Thoracic aorta (tissue), 2 donors: Measurements from ENCODE around the gene SMPDL3A. TPM values are rescaled to one million over a fixed set of nuclear protein-coding genes. Genes with fewer than 3 reads are reported as not detected.

ENCODE experiments used
- ATAC-seq: fragments of 150-250 bp; one replicate; pipeline ENCODE4 v1.8.0; 2017; ENCODE audit warnings: low read depth; ENCODE audit not compliant: insufficient number of reproducible peaks, low FRiP score
- DNase-seq: peaks from one replicate; pipeline ENCODE4 v3.0.0-alpha.2; 2020; ENCODE audit warnings: low spot score
- H3K27ac ChIP-seq, 2 donors: fragments of 200-600 bp; sonication (generic); 1 replicate in 1 of 2; 2 replicates in 1 of 2; pipeline ENCODE4 v1.5.1; 2016; ENCODE audit warnings: mild to moderate bottlenecking in 2 of 2, moderate library complexity in 2 of 2
- H3K27me3 ChIP-seq: fragments of 200-600 bp; sonication (generic); replicated peaks from 2 replicates; pipeline ENCODE4 v1.6.0; 2016; ENCODE audit warnings: mild to moderate bottlenecking; ENCODE audit not compliant: insufficient read depth
- H3K36me3 ChIP-seq: fragments of 200-600 bp; sonication (generic); one replicate; pipeline ENCODE4 v1.5.1; 2016
- H3K4me1 ChIP-seq, 2 donors: fragments of 200-600 bp; sonication (generic); 1 replicate in 1 of 2; 2 replicates in 1 of 2; pipeline versions ENCODE4 v1.5.1 to v1.6.0; 2016; ENCODE audit warnings: low read depth in 2 of 2, mild to moderate bottlenecking in 1 of 2; ENCODE audit not compliant: control insufficient read depth in 1 of 2
- H3K4me3 ChIP-seq: fragments of 200-600 bp; sonication (generic); 2 replicates; pipeline ENCODE4 v1.5.1; 2016; ENCODE audit warnings: mild to moderate bottlenecking
- H3K9me3 ChIP-seq: fragments of 200-600 bp; sonication (generic); 2 replicates; pipeline ENCODE4 v1.5.1; 2016
- total RNA-seq, 2 donors: library from RNA; depleted of rRNA; stranded (reverse); fragments of >200 nt; gene quantifications; one replicate each; pipeline versions ENCODE4 v1.1.0 to v1.2.3, GENCODE V29; 2016
- TF ChIP-seq, protein P1 (sequence below): fragments of 200-600 bp; sonication (generic); IDR thresholded peaks from one replicate; pipeline ENCODE4 v1.5.1; 2019; ENCODE audit warnings: antibody characterized with exemption

Gene SMPDL3A
- total RNA-seq, 2 donors from 2014 or later = 4.2 to 8.0 TPM

GRCh38 chr6:122760330-122760729 lies 28.7 kb upstream of the SMPDL3A start:
- Histone ChIP-seq H3K27ac (no peak overlapping the region), H3K9me3 (no peaks in the 10 kb centered on the region), H3K36me3 (no peaks in the 10 kb centered on the region), H3K4me1 (no peaks in the 10 kb centered on the region), H3K4me3 (no peak overlapping the region), H3K27me3 (no peaks in the 10 kb centered on the region)
- TF ChIP-seq, protein P1, sequence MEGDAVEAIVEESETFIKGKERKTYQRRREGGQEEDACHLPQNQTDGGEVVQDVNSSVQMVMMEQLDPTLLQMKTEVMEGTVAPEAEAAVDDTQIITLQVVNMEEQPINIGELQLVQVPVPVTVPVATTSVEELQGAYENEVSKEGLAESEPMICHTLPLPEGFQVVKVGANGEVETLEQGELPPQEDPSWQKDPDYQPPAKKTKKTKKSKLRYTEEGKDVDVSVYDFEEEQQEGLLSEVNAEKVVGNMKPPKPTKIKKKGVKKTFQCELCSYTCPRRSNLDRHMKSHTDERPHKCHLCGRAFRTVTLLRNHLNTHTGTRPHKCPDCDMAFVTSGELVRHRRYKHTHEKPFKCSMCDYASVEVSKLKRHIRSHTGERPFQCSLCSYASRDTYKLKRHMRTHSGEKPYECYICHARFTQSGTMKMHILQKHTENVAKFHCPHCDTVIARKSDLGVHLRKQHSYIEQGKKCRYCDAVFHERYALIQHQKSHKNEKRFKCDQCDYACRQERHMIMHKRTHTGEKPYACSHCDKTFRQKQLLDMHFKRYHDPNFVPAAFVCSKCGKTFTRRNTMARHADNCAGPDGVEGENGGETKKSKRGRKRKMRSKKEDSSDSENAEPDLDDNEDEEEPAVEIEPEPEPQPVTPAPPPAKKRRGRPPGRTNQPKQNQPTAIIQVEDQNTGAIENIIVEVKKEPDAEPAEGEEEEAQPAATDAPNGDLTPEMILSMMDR = no peak
- no peak for ATAC-seq
- no peak for DNase-seq

DNA sequence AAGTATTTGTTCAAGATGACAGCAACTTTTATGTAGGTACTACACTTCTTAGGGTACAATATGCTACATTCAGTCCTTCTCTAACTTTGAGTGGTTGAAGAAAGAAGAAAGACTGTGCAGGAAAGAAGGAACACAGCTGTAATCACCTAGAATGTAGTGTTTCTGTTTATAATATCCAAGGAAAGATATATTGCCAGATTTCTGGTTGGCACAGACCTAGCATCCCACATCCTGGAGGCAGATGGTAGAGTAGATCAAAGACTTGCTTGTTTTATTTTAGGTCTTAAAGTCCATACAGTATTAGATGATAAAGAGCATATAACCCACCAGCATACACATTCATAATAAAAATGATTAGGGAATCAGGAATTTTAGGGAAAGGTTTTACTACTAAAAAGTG lies 22.8 kb upstream of the SMPDL3A start:
- Histone ChIP-seq H3K4me1 (no peaks in the 10 kb centered on the region), H3K27me3 (no peaks in the 10 kb centered on the region), H3K36me3 (no peaks in the 10 kb centered on the region), H3K4me3 (no peak overlapping the region), H3K27ac (no peak overlapping the region), H3K9me3 (no peaks in the 10 kb centered on the region)
- DNase-seq (no peak), ATAC-seq (no peak)
- TF ChIP-seq, protein P1 = no peak

GRCh38 chr6:122770835-122771601 lies 18.0 kb upstream of the SMPDL3A start:
- DNase-seq (no peak), ATAC-seq (no peak)
- Histone ChIP-seq H3K27me3 (no peaks in the 10 kb centered on the region), H3K4me1 (no peaks in the 10 kb centered on the region), H3K27ac (no peak overlapping the region), H3K9me3 (no peaks in the 10 kb centered on the region), H3K4me3 (no peak overlapping the region), H3K36me3 (no peaks in the 10 kb centered on the region)
- TF ChIP-seq, protein P1 = no peak

- Histone ChIP-seq H3K27me3 (no peaks in the 10 kb centered on the region), H3K9me3 (no peaks in the 10 kb centered on the region), H3K4me1 (no peaks in the 10 kb centered on the region), H3K36me3 (no peaks in the 10 kb centered on the region), H3K27ac (no peak overlapping the region), H3K4me3 (no peak overlapping the region)
- no peak for DNase-seq
- no peak for ATAC-seq
- TF ChIP-seq, protein P1 = no peak
Observed at GRCh38 chr6:122772724-122773415, 16.2 kb upstream of the SMPDL3A start.

- no peaks in the 10 kb centered on the region for H3K36me3 ChIP-seq
- TF ChIP-seq, protein P1 = no peak
Observed at GRCh38 chr6:122775975-122776374, 13.1 kb upstream of the SMPDL3A start.

More at GRCh38 chr6:122775975-122776374, 13.1 kb upstream of the SMPDL3A start:
- no peaks in the 10 kb centered on the region for H3K27me3 ChIP-seq
- no peak overlapping the region for H3K4me3 ChIP-seq
- no peaks in the 10 kb centered on the region for H3K4me1 ChIP-seq
- no peak for ATAC-seq
- no peak for DNase-seq
- no peak overlapping the region for H3K27ac ChIP-seq
- H3K9me3 ChIP-seq = no peaks in the 10 kb centered on the region
